Hematopoietic multipotent progenitor cell treated with erythropoietin and hydrocortisone succinate and interleukin-3 and kit ligand, for 4 days (in vitro differentiated cells): ENCODE results near the gene LRCH1.

Source experiments
- DNase-seq: peaks from one replicate; pipeline ENCODE4 v3.0.0-alpha.2; 2015

LRCH1 gene

DNA sequence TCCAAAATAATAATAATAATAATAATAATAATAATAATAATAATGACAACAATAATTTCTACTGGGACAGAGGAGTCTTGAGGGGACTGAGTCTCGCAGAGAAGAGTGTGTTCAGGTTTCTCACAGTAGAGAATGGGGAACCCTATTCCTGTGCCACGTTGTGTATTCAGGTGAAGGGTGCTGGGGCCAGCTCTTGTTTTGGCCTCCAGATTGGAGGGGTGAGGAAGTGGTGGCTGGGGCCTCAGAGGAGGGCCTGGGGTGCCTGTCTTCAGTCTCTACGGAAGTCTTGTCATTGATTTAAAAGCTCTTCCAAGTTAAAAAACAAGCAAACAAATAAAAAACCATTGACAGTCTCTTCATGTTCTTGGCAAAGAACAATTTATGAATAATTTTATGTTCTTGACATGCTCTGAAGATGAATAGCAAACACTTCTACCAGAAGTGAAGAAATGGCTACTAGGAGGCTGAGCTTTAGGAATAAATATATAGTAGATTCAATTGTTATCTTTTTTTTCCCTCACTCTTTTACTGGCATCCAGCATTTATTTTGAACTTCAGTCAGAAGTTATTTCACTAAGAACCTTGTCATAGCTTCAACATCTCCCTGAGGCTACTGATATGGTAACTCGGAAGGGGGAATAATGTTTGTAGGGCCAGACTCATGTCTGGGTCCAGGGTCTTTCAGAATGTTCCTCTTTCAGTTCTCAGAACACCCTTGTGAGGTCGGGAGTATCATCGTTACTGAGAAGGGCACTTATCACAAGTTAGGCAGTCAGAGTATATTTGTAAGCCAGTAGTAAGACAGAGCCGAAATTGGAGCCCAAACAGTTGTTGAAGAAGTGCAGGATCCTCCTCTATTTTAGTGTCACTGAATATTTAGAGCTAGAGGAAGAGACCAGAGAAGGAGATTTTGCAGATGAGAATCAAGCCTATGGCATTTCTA lies 13.1 kb downstream of the LRCH1 start:
- peak; percentile 22 for DNase-seq

GRCh38 chr13:46567671-46568070 lies 14.7 kb downstream of the LRCH1 start:
- DNase-seq: no peak

GRCh38 chr13:46569456-46569855 lies 16.5 kb downstream of the LRCH1 start:
- no peak for DNase-seq

DNA sequence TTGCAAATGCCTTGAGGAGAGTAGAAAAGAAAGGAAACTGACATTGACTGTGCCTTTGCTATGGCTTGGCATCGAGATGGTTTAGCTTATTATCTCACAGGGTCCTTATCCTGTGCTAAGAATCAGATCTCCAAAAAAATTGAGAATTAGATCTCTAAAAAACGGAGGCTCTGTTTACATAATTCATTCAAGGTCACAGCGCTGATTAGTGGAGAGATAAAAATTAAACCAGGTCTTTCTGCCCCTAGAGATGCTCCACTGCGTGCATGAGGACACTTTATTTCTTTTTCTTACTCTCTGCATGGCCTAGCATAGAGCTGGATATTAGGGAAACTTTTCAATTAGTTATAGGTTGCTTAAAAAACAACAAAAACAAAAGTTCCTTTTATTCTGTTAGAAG lies 17.3 kb downstream of the LRCH1 start:
- no peak for DNase-seq

DNA sequence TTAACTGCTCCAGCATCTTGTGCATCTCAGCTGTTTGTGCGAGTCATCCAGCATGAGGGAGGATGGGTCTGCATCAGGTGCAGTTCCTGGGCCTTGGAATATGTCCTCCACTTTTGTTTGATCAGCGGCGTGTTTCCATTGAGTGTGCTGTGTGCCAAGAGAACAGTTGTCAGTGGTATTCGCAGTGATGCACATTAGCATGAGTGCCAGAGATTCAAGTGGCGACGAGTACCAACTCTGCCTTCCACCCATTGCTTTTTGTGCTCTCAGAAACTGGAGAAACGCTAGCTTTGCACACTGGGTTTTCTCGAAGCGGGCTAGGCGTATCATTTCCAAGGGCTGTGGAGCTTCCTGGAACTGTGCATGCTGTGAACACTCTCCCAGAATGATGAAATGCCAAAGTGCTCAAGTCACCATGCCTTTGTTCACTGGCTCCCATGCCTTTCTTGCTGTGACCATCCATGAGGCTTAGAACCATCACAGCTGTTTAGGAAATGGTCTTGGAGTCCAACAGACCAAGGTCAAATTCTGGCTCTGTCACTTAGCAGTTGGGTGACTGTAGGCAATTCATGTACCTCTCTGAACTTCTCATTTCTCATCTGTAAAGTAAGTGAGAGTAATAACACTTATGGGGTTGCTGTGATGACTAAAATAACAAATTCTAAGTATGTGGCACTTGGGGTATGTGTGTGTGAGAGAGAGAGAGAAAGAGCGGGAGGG lies 18.4 kb downstream of the LRCH1 start:
- no peak for DNase-seq

- no peak for DNase-seq
Observed at GRCh38 chr13:46571909-46572595, 19.1 kb downstream of the LRCH1 start.

GRCh38 chr13:46572752-46573431 lies 19.9 kb downstream of the LRCH1 start:
- DNase-seq: no peak

- peak; percentile 63 for DNase-seq
Observed at GRCh38 chr13:46575301-46575771, 22.4 kb downstream of the LRCH1 start.

DNA sequence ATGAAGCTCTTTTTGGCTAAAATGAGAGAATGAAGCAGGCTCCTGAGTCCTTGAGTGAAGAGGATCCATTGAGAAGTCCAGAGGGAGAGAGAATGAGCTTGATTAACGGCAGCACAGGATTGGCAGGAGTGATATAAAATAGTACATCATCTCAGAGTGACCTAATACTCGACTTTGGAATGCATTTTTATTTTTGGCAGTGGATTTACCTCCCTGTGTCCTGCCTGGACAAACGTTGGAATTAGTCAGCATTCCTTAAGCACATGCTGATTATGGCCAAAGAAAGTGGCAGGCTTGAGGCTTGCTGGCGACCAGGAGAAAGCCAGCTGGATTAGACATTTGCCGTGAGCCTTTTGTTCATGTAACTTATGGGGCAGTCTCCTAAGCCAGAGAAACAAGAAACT lies 22.9 kb downstream of the LRCH1 start:
- DNase-seq: no peak

DNA sequence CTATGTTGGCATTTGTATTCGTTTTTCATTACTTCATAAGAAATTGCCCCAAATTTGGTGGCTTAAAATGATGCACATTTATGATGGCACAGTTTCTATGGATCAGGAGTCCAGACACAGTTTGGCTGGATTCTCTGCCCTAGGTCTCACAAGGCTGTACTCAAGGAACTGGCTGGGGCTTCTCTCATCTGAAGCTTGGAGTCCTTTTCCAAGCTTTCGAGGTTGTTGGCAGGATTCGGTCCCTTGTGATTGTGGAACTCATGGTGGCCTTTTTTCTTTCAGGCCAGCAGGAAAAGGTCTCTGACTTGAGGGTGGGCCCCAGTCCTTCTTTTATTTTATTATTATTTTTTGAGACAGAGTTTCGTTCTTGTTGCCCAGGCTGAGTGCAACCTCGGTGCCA lies 23.8 kb downstream of the LRCH1 start:
- no peak for DNase-seq

DNA sequence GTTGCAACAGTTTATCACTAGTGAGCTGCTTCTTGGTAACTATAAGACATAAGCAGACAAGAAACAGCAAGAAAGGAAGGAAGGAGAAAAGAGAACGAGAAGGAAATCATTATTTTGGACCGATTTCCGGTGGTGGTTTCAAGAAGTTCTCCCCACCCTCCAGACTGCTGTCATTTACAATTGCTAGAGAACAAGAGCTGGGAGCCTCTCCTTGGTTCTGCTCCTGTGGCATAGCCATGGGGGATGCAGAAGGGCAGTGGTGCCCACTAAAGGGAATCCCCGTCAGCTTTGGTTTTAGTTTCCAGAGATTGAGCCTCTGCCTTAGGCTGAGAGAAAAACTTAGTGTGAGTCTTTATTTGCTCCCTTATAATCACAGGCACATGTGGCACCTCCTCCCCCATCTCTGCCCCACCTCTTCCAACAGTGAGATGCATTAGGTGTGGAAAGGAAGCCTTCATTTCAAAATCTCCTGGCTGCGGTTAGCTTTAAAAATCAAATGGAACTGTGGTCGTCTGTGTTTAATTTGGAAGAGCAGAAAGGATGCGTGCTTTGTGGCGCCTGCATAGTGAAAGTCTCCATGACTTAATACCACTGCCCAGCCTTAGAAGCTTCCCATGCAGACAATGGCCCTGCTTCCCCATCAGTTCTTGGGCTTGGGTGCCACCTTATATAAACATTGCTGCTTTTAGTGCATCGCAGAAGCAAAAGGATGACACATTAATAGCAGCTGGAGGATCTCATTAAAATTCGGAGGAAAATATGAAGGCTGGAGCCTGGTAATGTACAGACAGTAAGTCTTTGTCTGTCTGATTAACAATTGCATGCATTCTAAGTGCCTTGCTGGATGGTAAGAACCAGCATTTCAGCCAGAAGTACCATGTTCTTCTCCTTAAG lies 25.0 kb downstream of the LRCH1 start:
- no peak for DNase-seq

- DNase-seq: no peak
Observed at GRCh38 chr13:46578590-46578975, 25.6 kb downstream of the LRCH1 start.

DNA sequence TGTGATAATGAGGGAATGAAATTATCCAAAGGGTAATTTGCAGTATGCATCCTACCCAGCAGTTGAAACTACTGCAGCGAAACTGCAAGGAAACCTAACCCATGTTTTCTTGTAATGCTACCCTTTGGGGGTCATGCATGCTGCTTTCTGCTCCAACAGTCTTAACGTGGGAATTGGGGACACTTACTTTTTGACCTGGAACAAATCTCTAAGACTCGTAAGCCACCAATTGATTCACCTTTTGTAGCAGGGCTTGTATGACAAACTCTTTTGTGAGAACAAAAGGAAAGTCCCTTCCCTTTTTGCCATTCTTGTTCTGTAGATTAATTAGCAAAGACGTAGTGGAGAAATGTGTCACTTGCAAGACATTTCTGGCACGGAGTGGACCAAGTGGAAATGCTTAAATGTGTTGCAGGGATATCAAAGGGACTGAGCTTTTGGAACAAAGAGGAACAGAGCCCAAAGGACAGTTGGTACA lies 27.4 kb downstream of the LRCH1 start:
- no peak for DNase-seq

GRCh38 chr13:46582190-46582589 lies 29.2 kb downstream of the LRCH1 start:
- no peak for DNase-seq

DNA sequence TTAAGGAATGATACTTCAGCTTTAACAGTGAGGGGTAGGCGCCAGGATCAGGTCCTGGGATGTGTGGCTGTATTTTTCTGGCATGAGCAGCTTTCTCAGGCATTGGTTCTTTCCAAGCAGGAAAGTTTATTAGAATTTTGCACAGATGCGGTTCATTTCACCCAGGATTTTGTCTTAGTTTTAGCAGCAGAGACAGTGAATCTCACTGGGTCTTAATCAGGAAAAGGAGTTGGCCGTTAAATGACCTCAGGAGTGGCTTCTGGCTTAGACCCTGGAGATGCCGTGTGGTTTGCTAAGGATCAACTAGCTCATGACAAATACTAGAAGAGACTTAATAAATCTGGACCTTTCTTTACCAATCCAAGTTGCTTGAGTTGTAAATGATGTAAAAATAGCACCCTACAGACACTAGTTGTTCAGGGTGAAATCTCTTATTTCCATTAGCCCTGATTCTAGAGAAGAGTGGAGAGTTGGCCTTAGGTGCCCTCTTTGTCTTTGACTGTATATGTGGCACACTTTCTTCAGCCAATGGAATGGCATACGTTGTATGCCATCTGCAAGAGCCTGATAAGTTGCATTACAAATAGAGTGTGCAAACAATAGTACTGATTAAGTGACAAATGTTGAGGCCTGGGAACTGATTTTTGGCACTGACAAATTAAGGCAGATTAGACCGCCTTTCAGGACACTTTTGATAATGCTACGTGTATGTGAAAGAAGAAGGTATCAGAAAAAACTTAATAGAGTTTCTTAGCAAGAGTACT lies 34.0 kb downstream of the LRCH1 start:
- DNase-seq: peak; percentile 73

DNA sequence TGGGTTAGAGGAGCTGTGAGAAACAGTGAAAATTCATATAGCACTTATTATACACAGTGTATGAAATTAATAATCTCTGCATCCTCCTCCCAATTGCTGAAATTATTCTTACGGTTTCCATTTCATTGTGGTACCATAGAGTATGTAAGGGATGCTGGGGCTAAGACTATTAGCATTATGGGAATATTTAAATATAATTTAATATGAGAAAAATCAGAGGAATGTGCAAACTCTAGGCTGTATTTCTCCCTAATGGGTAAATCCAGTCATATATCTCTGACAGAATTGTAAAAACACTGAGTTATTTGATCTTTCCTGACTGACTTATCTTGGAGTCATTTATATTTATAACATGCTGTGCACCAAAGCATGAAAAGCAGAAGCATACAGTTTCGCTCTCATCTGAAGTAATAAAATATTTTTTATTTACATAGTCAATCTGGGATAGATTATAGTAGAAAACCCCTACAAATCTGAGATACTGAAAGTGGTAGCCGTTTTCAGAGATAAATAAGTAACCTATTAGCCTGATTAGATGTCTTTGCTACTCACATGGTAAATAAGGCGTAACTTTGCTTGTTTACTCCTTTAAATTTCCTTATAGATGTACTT lies 34.9 kb downstream of the LRCH1 start:
- DNase-seq: no peak

- DNase-seq: no peak
Observed at GRCh38 chr13:46592385-46592784, 39.4 kb downstream of the LRCH1 start.

DNA sequence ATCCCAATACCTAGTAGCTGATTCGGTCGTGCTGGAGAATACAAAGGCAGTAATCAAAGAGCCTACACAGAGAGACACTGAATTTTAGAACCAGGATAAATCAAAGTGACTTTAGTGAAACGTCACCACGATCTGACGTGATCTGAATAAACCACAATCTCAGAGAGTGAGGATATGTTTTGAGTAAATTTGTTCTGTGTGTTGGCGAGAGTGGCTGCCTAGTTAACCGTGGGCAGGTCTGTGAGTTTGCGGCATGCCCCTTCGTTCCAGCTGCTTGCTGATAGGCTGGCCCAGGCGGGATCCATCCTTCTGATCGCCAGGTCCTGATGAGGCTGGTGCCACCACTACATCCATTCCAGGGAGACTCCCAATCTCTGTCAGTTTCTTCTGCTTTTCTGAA lies 40.4 kb downstream of the LRCH1 start:
- no peak for DNase-seq

DNA sequence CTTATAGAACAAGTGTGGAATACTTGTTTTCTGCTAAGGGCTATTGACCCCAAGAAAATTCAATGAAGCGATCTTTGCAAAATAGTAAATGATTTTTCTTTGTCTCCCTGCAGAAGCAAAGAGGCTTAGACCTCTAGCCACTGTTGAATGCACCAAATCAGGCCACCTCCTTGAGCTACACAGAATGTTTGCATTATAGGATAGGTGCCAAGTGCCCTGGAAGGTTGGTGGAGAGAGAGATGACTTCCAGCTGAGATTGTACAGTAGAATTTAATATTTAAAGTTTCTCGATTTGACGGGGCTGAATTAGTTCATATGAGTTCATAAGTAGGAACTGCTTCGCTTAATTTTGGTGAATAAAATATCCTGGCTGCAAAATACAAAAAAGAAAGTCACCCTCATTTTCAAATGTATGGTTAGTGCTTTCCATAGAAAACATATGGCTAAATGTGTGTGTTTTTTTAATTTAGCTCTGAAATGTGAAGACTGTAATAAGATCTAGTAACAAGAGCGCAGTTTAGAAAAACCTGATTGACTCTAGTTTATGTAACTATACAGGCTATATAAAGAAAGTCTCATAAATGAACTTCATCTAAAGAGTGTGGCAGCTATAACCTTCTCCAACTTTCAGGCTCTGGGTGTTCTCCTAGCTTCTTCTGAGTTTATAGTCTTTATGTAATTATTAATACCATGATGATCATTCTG lies 41.6 kb downstream of the LRCH1 start:
- no peak for DNase-seq
